Stimulated activated CD4-positive, alpha-beta T cell treated with anti-CD3 and anti-CD28 coated beads, Interleukin-4, amount 100 ng/mL, for 48 hours (primary cell): ENCODE results near the gene KCNG2.

Experiments used
- DNase-seq, 2 donors: peaks; one replicate each; pipeline ENCODE4 v3.0.0-alpha.2; 2020; ENCODE audit warnings: low read depth in 2 of 2

Gene KCNG2

GRCh38 chr18:79884963-79885728 lies 87.4 kb downstream of the KCNG2 start:
- DNase-seq, result no peak

GRCh38 chr18:79887181-79888000 lies 89.7 kb downstream of the KCNG2 start:
- DNase-seq, result no peak

GRCh38 chr18:79888016-79888415 lies 90.3 kb downstream of the KCNG2 start:
- DNase-seq, result no peak

GRCh38 chr18:79889569-79889968 lies 91.8 kb downstream of the KCNG2 start:
- no peak for DNase-seq

GRCh38 chr18:79890674-79891073 lies 92.9 kb downstream of the KCNG2 start:
- peak in 1 of 2 donors; percentile 13 for DNase-seq

- no peak for DNase-seq
Observed at GRCh38 chr18:79896738-79897137, 99.0 kb downstream of the KCNG2 start.

- no peak for DNase-seq
Observed at GRCh38 chr18:79897940-79898625, 100.3 kb downstream of the KCNG2 start.

- DNase-seq, result no peak
Observed at GRCh38 chr18:79898952-79899608, 101.3 kb downstream of the KCNG2 start.

- no peak for DNase-seq
Observed at GRCh38 chr18:79899609-79900445, 102.1 kb downstream of the KCNG2 start.

GRCh38 chr18:79900610-79901570 lies 103.2 kb downstream of the KCNG2 start:
- no peak for DNase-seq

GRCh38 chr18:79901665-79902064 lies 103.9 kb downstream of the KCNG2 start:
- no peak for DNase-seq

- DNase-seq, result no peak
Observed at GRCh38 chr18:79902075-79902474, 104.3 kb downstream of the KCNG2 start.

GRCh38 chr18:79902640-79903039 lies 104.9 kb downstream of the KCNG2 start:
- DNase-seq, result no peak

GRCh38 chr18:79903071-79903635 lies 105.4 kb downstream of the KCNG2 start:
- no peak for DNase-seq

- no peak for DNase-seq
Observed at GRCh38 chr18:79903787-79904356, 106.1 kb downstream of the KCNG2 start.

GRCh38 chr18:79904357-79905147 lies 106.8 kb downstream of the KCNG2 start:
- no peak for DNase-seq

GRCh38 chr18:79905389-79905911 lies 107.7 kb downstream of the KCNG2 start:
- no peak for DNase-seq

- no peak for DNase-seq
Observed at GRCh38 chr18:79905993-79906392, 108.3 kb downstream of the KCNG2 start.
